Stimulated activated CD4-positive, alpha-beta T cell treated with anti-CD3 and anti-CD28 coated beads, Interleukin-1b, Interleukin-23, amount 100 ng/mL, for 4 hours (primary cell): ENCODE results near the gene DCAF6.
A peak's percentile ranks its signal among the peaks of the same experiment; 100 is the strongest.

Source experiments
- DNase-seq, 2 donors: peaks; one replicate each; pipeline ENCODE4 v3.0.0-alpha.2; 2020; ENCODE audit warnings: low read depth in 2 of 2

The DCAF6 gene

DNA sequence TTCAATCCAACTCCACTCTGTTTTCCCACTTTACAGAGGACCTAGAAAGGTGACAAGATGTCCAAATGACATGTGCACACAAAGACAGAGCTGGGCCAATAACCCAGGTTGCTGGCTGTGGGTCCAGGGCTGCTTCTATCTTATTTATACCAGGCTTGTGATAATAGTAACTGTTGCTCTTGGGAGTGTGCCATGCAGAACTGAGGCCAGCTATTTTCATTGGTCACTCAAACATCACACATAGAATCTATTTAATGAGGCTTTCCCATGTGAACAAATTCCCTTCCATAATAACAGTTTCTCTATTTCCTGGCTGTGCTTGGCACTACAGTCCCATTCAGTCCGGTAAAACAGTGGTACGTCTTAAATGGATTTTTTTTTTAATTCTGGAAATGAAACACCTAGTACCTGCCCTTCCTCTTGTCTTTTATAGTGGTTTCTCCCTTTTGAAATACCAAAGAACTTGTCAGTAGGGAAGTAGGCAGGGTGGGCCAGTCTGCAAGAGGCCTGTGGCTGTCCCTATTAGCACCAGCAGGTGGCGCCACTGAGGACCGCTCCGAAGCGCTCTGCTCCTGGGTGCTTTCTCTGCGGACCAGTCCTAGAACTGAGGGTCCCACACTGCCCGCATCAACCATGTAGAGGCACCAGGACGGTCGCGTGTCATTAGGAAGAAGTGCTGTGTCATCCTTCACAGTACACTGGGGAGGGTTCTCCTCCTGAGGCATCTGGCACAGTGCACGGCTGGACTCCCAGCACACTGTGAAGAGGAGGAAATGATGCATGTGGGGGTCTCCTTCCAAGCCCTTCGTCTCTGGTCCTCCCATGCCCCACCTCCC is 148.1 kb downstream of the DCAF6 start:
- DNase-seq = peak; percentile 47 to 59

DNA sequence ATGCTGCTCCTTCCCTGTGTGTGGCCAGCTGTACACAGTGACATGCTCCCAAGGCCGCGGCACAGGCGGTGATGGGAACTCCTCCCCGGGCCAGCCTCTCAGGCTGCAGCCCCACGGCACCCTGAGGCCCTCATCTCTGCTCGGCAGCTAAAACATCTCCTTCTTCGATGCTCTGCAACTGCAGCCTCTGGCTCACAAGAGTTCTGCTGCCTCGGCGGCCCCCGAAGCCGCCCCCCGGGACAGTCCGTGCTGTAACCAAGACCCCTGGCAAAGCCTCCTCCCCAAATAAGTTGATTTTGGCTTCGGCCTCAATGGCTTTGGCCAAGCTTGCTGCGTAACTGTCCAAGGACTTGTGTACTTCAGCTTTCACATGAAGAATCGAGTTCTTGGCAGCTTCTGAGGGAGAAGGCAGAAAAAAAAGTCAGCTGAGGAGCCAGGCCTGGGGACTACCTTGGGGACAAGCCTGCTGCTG is 149.0 kb downstream of the DCAF6 start:
- no peak for DNase-seq

DNA sequence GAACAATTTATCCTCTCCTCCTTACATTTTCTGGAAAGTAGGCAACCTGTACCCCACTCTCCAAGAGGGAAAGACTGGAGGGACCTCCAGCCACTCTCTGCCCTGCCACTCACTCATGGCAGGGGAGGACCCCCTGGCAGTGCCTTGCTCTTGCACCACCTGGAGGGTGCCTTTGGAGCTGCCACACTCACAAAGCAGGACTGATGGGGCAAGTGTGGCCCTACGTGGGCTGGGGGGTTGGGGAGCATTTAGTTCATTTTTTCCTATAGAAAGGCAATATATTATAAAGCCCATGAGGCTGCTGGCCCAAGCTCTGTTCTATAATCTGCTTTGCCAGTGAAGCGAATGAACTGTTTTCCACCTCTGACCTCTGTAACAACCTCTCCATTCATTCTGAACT is 150.0 kb downstream of the DCAF6 start:
- no peak for DNase-seq

GRCh38 chr1:168087696-168088095 is 151.2 kb downstream of the DCAF6 start:
- DNase-seq = no peak

GRCh38 chr1:168088511-168089325 is 152.2 kb downstream of the DCAF6 start:
- no peak for DNase-seq

GRCh38 chr1:168089326-168089978 is 153.0 kb downstream of the DCAF6 start:
- no peak for DNase-seq

- DNase-seq = no peak
Observed at GRCh38 chr1:168089979-168090337, 153.5 kb downstream of the DCAF6 start.

DNA sequence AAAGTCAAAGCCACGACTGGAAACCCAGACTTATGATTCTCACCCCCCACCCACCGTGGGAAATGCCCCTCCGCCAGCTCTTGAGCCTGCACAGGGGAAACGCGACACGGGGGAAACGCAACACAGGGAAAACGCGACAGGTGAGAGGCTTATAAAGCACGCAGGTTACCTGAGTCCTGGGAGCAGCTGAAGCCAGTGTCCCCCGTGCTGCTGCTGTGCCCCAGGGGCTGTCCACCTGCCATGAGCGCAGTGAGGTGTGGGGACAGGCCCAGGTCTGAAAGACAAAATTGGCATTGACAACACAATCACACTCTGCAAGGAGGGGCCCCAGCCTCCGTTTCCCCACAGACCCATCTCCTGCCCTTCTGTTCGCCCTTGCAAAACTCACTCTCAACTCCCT is 153.9 kb downstream of the DCAF6 start:
- no peak for DNase-seq

- DNase-seq = no peak
Observed at GRCh38 chr1:168091063-168091462, 154.6 kb downstream of the DCAF6 start.

GRCh38 chr1:168091720-168092550 is 155.5 kb downstream of the DCAF6 start:
- no peak for DNase-seq

DNA sequence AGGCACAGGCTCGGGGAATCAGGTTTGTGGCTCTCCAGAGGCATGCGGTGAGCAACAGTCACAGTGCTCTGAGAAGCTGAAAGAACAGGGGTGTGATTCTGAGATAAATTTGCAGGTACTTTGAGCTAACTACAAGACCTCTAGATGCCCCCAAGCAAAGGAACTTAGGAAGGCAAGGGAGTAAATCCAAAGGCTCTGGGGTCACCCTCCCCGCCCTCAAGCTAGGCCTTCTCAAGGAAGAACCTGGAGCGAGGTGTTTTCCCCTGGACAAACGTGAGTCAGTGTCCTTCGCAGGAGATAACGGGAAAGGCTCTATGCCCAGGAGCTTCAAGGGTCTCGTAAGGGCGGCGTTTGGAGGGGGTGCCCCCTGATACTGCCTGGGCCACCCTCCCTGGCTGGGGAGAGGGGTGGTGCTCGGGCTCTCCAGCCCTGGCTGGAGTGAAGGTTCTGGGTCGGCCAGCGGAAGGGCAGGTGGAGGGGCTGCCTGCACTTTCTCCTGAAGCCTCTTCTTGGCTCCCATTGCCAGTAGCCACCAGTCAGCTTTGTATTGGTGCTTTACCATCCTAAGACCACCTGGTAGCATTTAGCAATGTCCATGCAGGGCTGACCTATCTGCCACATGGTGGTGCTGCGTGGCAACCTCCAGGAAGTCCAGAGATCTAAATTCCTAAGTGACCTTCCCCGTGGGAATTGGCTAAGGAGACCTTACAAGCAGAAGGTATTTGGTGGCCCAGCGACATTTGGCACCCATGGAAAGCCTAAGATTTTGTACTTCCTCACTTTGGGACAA is 156.3 kb downstream of the DCAF6 start:
- no peak for DNase-seq

GRCh38 chr1:168093616-168094015 is 157.1 kb downstream of the DCAF6 start:
- DNase-seq = no peak

GRCh38 chr1:168095476-168095875 is 159.0 kb downstream of the DCAF6 start:
- no peak for DNase-seq

- no peak for DNase-seq
Observed at GRCh38 chr1:168096296-168097165, 160.0 kb downstream of the DCAF6 start.

GRCh38 chr1:168097921-168098528 is 161.5 kb downstream of the DCAF6 start:
- DNase-seq = no peak

- DNase-seq = no peak
Observed at GRCh38 chr1:168098534-168099320, 162.2 kb downstream of the DCAF6 start.

GRCh38 chr1:168099337-168099801 is 162.9 kb downstream of the DCAF6 start:
- no peak for DNase-seq

- no peak for DNase-seq
Observed at GRCh38 chr1:168100315-168101002, 164.0 kb downstream of the DCAF6 start.
